H1 (cell line): ENCODE data around the gene PTGDS. TPM values are rescaled to one million over a fixed set of nuclear protein-coding genes. Genes with fewer than 3 reads are reported as not detected.

Source experiments
- CTCF ChIA-PET: fragments of 300-600 bp; sonication (Branson Sonifier 250); formaldehyde crosslinking; loops from one replicate; lab custom pipeline; 2021; ENCODE audit not compliant: partially characterized antibody; lab: Charles Lee
- POLR2A ChIA-PET: fragments of 300-600 bp; sonication (Branson Sonifier 250); formaldehyde crosslinking; loops from one replicate; lab custom pipeline; 2021; ENCODE audit warnings: inconsistent platforms; ENCODE audit not compliant: partially characterized antibody; lab: Charles Lee
- DNase-seq, 2 experiments: peaks; one replicate each; pipeline versions ENCODE4 v3.0.0 to v3.0.0-alpha.2; 2010 to 2022; ENCODE audit warnings: low spot score in 2 of 2, low read depth in 1 of 2, mixed read lengths in 1 of 2
- FAIRE-seq: peaks from 2 replicates; lab custom pipeline; 2011; peaks lifted over from hg19 to GRCh38; lab: Jason Lieb, UNC
- H2AFZ ChIP-seq: 2 replicates; pipeline ENCODE4 v1.8.1; 2012; ENCODE audit warnings: low read length, inconsistent platforms
- H2AK5ac ChIP-seq: 2 replicates; pipeline ENCODE4 v1.6.1; 2013; ENCODE audit warnings: low read depth, low read length
- H2BK120ac ChIP-seq: replicated peaks from 2 replicates; pipeline ENCODE3; 2013; ENCODE audit warnings: low read depth, low read length, inconsistent platforms
- H2BK12ac ChIP-seq: 2 replicates; pipeline ENCODE4 v1.6.1; 2013; ENCODE audit warnings: low read depth, low read length
- H2BK15ac ChIP-seq: 2 replicates; pipeline ENCODE4 v1.6.1; 2013; ENCODE audit warnings: low read length
- H2BK20ac ChIP-seq: 2 replicates; pipeline ENCODE4 v1.6.1; 2013; ENCODE audit warnings: low read length
- H2BK5ac ChIP-seq: 2 replicates; pipeline ENCODE4 v1.6.1; 2013; ENCODE audit warnings: low read depth, low read length
- H3K14ac ChIP-seq: 2 replicates; pipeline ENCODE4 v1.6.1; 2013; ENCODE audit warnings: inconsistent platforms; ENCODE audit not compliant: insufficient read length
- H3K18ac ChIP-seq: 2 replicates; pipeline ENCODE4 v1.6.1; 2013; ENCODE audit warnings: low read length; ENCODE audit errors: extremely low read depth
- H3K23ac ChIP-seq: 2 replicates; pipeline ENCODE4 v1.6.1; 2013; ENCODE audit warnings: inconsistent platforms; ENCODE audit not compliant: insufficient read length
- H3K23me2 ChIP-seq: 2 replicates; pipeline ENCODE4 v1.6.1; 2013; ENCODE audit warnings: low read depth, low read length
- H3K27ac ChIP-seq: 2 replicates; pipeline ENCODE4 v1.6.1; 2011; ENCODE audit warnings: low read depth, low read length, inconsistent platforms
- H3K27me3 ChIP-seq, 4 experiments: replicated peaks in 1 of 4; 1 replicate in 1 of 4; 2 replicates in 3 of 4; pipeline versions ENCODE4 v1.6.1 to v1.8.1; 2011 to 2013; ENCODE audit warnings: low read length in 3 of 4, mild to moderate bottlenecking in 3 of 4, inconsistent platforms in 2 of 4, mixed read lengths in 2 of 4, moderate library complexity in 1 of 4; ENCODE audit not compliant: control insufficient read depth in 3 of 4, insufficient read depth in 3 of 4; ENCODE audit errors: extremely low read depth in 1 of 4
- H3K36me3 ChIP-seq, 4 experiments: 2 replicates each; pipeline versions ENCODE4 v1.6.1 to v1.8.1; 2011 to 2013; ENCODE audit warnings: mild to moderate bottlenecking in 4 of 4, low read length in 3 of 4, moderate library complexity in 2 of 4, control low read depth in 1 of 4, inconsistent platforms in 1 of 4; ENCODE audit not compliant: insufficient read depth in 4 of 4, control insufficient read depth in 2 of 4
- H3K4ac ChIP-seq: replicated peaks from 2 replicates; pipeline ENCODE3; 2013; ENCODE audit warnings: low read length, low read depth, mixed read lengths, inconsistent platforms; ENCODE audit not compliant: insufficient read length
- H3K4me1 ChIP-seq, 4 experiments: replicated peaks in 1 of 4; 1 replicate in 1 of 4; 2 replicates in 3 of 4; pipeline versions ENCODE4 v1.6.1 to v1.8.1; 2011 to 2013; ENCODE audit warnings: low read length in 3 of 4, inconsistent platforms in 2 of 4, mixed read lengths in 1 of 4; ENCODE audit not compliant: insufficient read depth in 4 of 4, control insufficient read depth in 3 of 4
- H3K4me2 ChIP-seq, 2 experiments: 2 replicates each; pipeline versions ENCODE4 v1.6.1 to v1.8.1; 2011 to 2013; ENCODE audit warnings: low read depth in 2 of 2, low read length in 2 of 2, control low read depth in 1 of 2, inconsistent platforms in 1 of 2, mild to moderate bottlenecking in 1 of 2; ENCODE audit not compliant: insufficient read depth in 1 of 2
- H3K4me3 ChIP-seq, 4 experiments: fragments of 200-600, 300-600 bp in 1 of 4; sonication (generic), shearing (Covaris generic), sonication (Bioruptor Twin) in 1 of 4; 2 replicates each; pipeline versions ENCODE4 v1.5.1 to v1.8.1; 2011 to 2016; ENCODE audit warnings: low read length in 4 of 4, low read depth in 3 of 4, control low read depth in 2 of 4, inconsistent platforms in 2 of 4, mild to moderate bottlenecking in 2 of 4, mixed read lengths in 1 of 4, moderate library complexity in 1 of 4; ENCODE audit not compliant: insufficient read depth in 2 of 4; ENCODE audit errors: extremely low read depth in 1 of 4
- H3K56ac ChIP-seq: replicated peaks from 2 replicates; pipeline ENCODE3; 2013; ENCODE audit warnings: low read depth, mild to moderate bottlenecking, mixed read lengths, low read length, inconsistent platforms; ENCODE audit not compliant: insufficient read length
- H3K79me1 ChIP-seq: 2 replicates; pipeline ENCODE4 v1.6.1; 2013; ENCODE audit warnings: low read depth, low read length, control low read depth
- H3K79me2 ChIP-seq, 2 experiments: 2 replicates each; pipeline versions ENCODE4 v1.6.1 to v1.8.1; 2012 to 2013; ENCODE audit warnings: low read length in 2 of 2, mild to moderate bottlenecking in 2 of 2, inconsistent platforms in 1 of 2; ENCODE audit not compliant: insufficient read depth in 2 of 2, control insufficient read depth in 1 of 2
- H3K9ac ChIP-seq, 4 experiments: replicated peaks in 1 of 4; 1 replicate in 1 of 4; 2 replicates in 3 of 4; pipeline versions ENCODE4 v1.6.1 to v1.8.1; 2011 to 2013; ENCODE audit warnings: low read depth in 3 of 4, low read length in 3 of 4, control low read depth in 2 of 4, mild to moderate bottlenecking in 2 of 4, moderate library complexity in 2 of 4, inconsistent platforms in 1 of 4; ENCODE audit errors: extremely low read depth in 1 of 4
- H3K9me3 ChIP-seq, 2 experiments: 2 replicates each; pipeline versions ENCODE4 v1.6.1 to v1.8.1; 2012 to 2013; ENCODE audit warnings: mild to moderate bottlenecking in 2 of 2, moderate library complexity in 2 of 2, control low read depth in 1 of 2, inconsistent platforms in 1 of 2, low read depth in 1 of 2, low read length in 1 of 2, mixed read lengths in 1 of 2; ENCODE audit not compliant: insufficient read depth in 2 of 2
- H4K20me1 ChIP-seq, 2 experiments: replicated peaks in 1 of 2; 2 replicates each; pipeline versions ENCODE3 to v1.8.1; 2011 to 2013; ENCODE audit warnings: inconsistent platforms in 2 of 2, low read length in 2 of 2, mild to moderate bottlenecking in 1 of 2; ENCODE audit not compliant: insufficient read depth in 2 of 2, control insufficient read depth in 1 of 2
- H4K5ac ChIP-seq: 2 replicates; pipeline ENCODE4 v1.6.1; 2013; ENCODE audit warnings: low read length, low read depth, mixed read lengths, inconsistent platforms; ENCODE audit not compliant: insufficient read length
- H4K8ac ChIP-seq: 2 replicates; pipeline ENCODE4 v1.8.0; 2013; ENCODE audit warnings: mild to moderate bottlenecking, moderate library complexity, low read length, inconsistent platforms; ENCODE audit not compliant: insufficient read depth; ENCODE audit errors: extremely low read depth
- H4K91ac ChIP-seq: replicated peaks from 2 replicates; pipeline ENCODE3; 2013; ENCODE audit warnings: low read length, mixed read lengths, inconsistent platforms; ENCODE audit not compliant: insufficient read length
- ASH2L ChIP-seq: fragments of 200-600, 300-600 bp; sonication (generic); IDR thresholded peaks from one replicate; pipeline ENCODE4 v1.7.1; 2017; ENCODE audit warnings: low read length
- CEBPB ChIP-seq: IDR thresholded peaks from 2 replicates; pipeline ENCODE4 v1.6.1; 2012; ENCODE audit warnings: low read depth, low read length
- SIRT6 ChIP-seq: IDR thresholded peaks from one replicate; pipeline ENCODE4 v1.7.1; 2012; ENCODE audit warnings: low read length, inconsistent platforms
- WGBS, 2 experiments: shearing (Covaris generic) in 1 of 2; methylation state at CpG; one replicate each; pipeline versions ENCODE4 v1.1.6 to v1.1.7; 2013 to 2015; ENCODE audit warnings: low lambda C conversion rate in 2 of 2, mixed read lengths in 2 of 2, inconsistent platforms in 1 of 2, low coverage in 1 of 2, missing lambda C conversion rate in 1 of 2; ENCODE audit not compliant: insufficient replicate concordance in 2 of 2, insufficient coverage in 1 of 2, insufficient read length in 1 of 2; ENCODE audit errors: extremely low coverage in 1 of 2, missing lambda C conversion rate in 1 of 2; 5-methylcytosine and 5-hydroxymethylcytosine counted together
- polyA plus RNA-seq, 7 experiments: library from polyadenylated mRNA; depleted of rRNA in 3 of 7; stranded (reverse) in 5 of 7; unstranded in 2 of 7; fragments of >200 nt in 5 of 7; fragments of 200-250 nt in 2 of 7; gene quantifications; 1 replicate in 5 of 7; 2 replicates in 1 of 7; 4 replicates in 1 of 7; pipeline versions ENCODE4 v1.2.1 to v1.2.3, GENCODE V29; 2011 to 2013; ENCODE audit warnings: missing spikeins in 2 of 7, mixed read lengths in 2 of 7
- total RNA-seq: library from RNA; stranded (reverse); fragmentation: NEBNext Ultra II Directional; extraction: Animal tissue kit (Norgen Biotek cat#: 25700); gene quantifications from 2 replicates; pipeline ENCODE4 v1.2.1, GENCODE V29; 2021
- TF ChIP-seq, protein P1 (sequence below): IDR thresholded peaks from 2 replicates; pipeline ENCODE4 v1.6.1; 2011; ENCODE audit warnings: low read length, improper control_type of control experiment

Gene PTGDS
- total and polyA plus RNA-seq, 2 of the 8 experiments (the other 6 are each of a cell fraction or from before 2014, with no cell fraction given), result 1.7 to 2.3 TPM

GRCh38 chr9:136958898-136959850, 18.1 kb upstream of the PTGDS start:
- no peak overlapping the region for H3K18ac ChIP-seq
- H2BK120ac ChIP-seq, result no peak overlapping the region
- no peak overlapping the region for H2BK5ac ChIP-seq
- no peak overlapping the region for H3K9ac ChIP-seq
- H4K5ac ChIP-seq, result no peak overlapping the region
- H2BK15ac ChIP-seq, result no peak overlapping the region; the same call in 1 of the 2 replicates
- H3K23ac ChIP-seq, result no peak overlapping the region
- H4K20me1 ChIP-seq, result peaks cover 0 to 6% of the 10 kb centered on the region in 2 experiments
- H3K79me2 ChIP-seq, result no peaks in the 10 kb centered on the region
- POLR2A ChIA-PET, result interaction anchor here (1.1 to 1.2 kb wide), 3 partner anchors 8 to 112 kb away, joined by 3 read pairs; no protein-coding TSS in a partner anchor
- H2BK12ac ChIP-seq, result no peak overlapping the region
- H3K23me2 ChIP-seq, result peaks cover 12% of the 10 kb centered on the region; the same call in 1 of the 2 replicates
- H4K8ac ChIP-seq, result 0 out of 2 replicates have a peak overlapping the region, but pooled peaks have one; percentile 79
- H3K9me3 ChIP-seq, result no peaks in the 10 kb centered on the region
- no peak overlapping the region for H2AK5ac ChIP-seq
- WGBS, 2 experiments, result 92% methylated on average over 23 of the region's 28 CpGs; no CpG with 5 or more reads in 1 of the 2 experiments
- TF ChIP-seq, protein P1, sequence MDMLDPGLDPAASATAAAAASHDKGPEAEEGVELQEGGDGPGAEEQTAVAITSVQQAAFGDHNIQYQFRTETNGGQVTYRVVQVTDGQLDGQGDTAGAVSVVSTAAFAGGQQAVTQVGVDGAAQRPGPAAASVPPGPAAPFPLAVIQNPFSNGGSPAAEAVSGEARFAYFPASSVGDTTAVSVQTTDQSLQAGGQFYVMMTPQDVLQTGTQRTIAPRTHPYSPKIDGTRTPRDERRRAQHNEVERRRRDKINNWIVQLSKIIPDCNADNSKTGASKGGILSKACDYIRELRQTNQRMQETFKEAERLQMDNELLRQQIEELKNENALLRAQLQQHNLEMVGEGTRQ, result no peak
- no peak for TF ChIP-seq CEBPB
- no peak for TF ChIP-seq ASH2L
- no peak for TF ChIP-seq SIRT6
- H3K14ac ChIP-seq, result no peak overlapping the region
- H3K4me2 ChIP-seq, result no peak overlapping the region
- no peak overlapping the region for H4K91ac ChIP-seq
- H3K56ac ChIP-seq, result no peak overlapping the region
- peak overlapping the region; percentile 38 for H3K4ac ChIP-seq
- H3K4me1 ChIP-seq, result peaks cover 0 to 2% (median under 1%) of the 10 kb centered on the region in 4 experiments; a peak in 3 of 7 replicates
- no peak overlapping the region; the same call in 1 of the 2 replicates for H3K27ac ChIP-seq
- no peak overlapping the region for H2AFZ ChIP-seq
- no peak overlapping the region for H3K4me3 ChIP-seq
- no peaks in the 10 kb centered on the region for H3K36me3 ChIP-seq
- no peak overlapping the region for H2BK20ac ChIP-seq
- FAIRE-seq (no peak), DNase-seq (no peak)
- no peaks in the 10 kb centered on the region for H3K27me3 ChIP-seq
- CTCF ChIA-PET, result interaction anchor here (1.2 to 5.6 kb wide), 4 partner anchors 11 to 108 kb away, joined by 4 to 32 read pairs (median 18); partner anchors contain the start of gene PTGDS
- no peaks in the 10 kb centered on the region; the same call in 1 of the 2 replicates for H3K79me1 ChIP-seq
